Lung (tissue), 12 donors: Measurements from ENCODE around the gene SETBP1. TPM values are rescaled to one million over a fixed set of nuclear protein-coding genes. Genes with fewer than 3 reads are reported as not detected.

Experiments
- ATAC-seq: fragments of 200-7000 bp; cut with Tn5 transposase; one replicate; pipeline ENCODE4 v1.9.1; 2020; ENCODE audit warnings: moderate number of reproducible peaks; ENCODE audit not compliant: insufficient read depth, low FRiP score
- DNase-seq, 3 donors: peaks; one replicate each; pipeline ENCODE4 v3.0.0-alpha.2; 2013 to 2017
- H3K27ac ChIP-seq, 2 donors: one replicate each; pipeline ENCODE4 v1.5.1; 2013; ENCODE audit warnings: mild to moderate bottlenecking in 2 of 2, moderate library complexity in 2 of 2, control low read depth in 1 of 2, inconsistent platforms in 1 of 2, low read depth in 1 of 2, low read length in 1 of 2
- H3K27me3 ChIP-seq, 3 donors: one replicate each; pipeline ENCODE4 v1.5.1; 2013; ENCODE audit warnings: low read length in 2 of 3; ENCODE audit not compliant: control insufficient read depth in 3 of 3, insufficient read depth in 3 of 3
- H3K36me3 ChIP-seq, 4 donors: one replicate each; pipeline ENCODE4 v1.5.1; 2013; ENCODE audit warnings: low read length in 4 of 4, mild to moderate bottlenecking in 1 of 4, moderate library complexity in 1 of 4; ENCODE audit not compliant: control insufficient read depth in 4 of 4, insufficient read depth in 4 of 4
- H3K4me1 ChIP-seq, 5 donors: one replicate each; pipeline ENCODE4 v1.5.1; 2013; ENCODE audit warnings: low read length in 5 of 5, mild to moderate bottlenecking in 2 of 5, moderate library complexity in 1 of 5; ENCODE audit not compliant: control insufficient read depth in 5 of 5, insufficient read depth in 5 of 5
- H3K4me3 ChIP-seq: one replicate; pipeline ENCODE4 v1.5.1; 2013; ENCODE audit warnings: mild to moderate bottlenecking, control low read depth, moderate library complexity
- H3K9ac ChIP-seq, 2 donors: one replicate each; pipeline ENCODE4 v1.5.1; 2013; ENCODE audit warnings: low read length in 2 of 2, control low read depth in 1 of 2; ENCODE audit not compliant: insufficient read depth in 1 of 2
- H3K9me3 ChIP-seq, 4 donors: one replicate each; pipeline ENCODE4 v1.5.1; 2013; ENCODE audit warnings: low read length in 3 of 4, mild to moderate bottlenecking in 1 of 4, moderate library complexity in 1 of 4; ENCODE audit not compliant: control insufficient read depth in 4 of 4, insufficient read depth in 3 of 4
- CTCF ChIP-seq: IDR thresholded peaks from 2 replicates; pipeline ENCODE4 v1.5.1; 2012; ENCODE audit warnings: mild to moderate bottlenecking; ENCODE audit errors: control extremely low read depth, extremely low read depth
- WGBS, 2 donors: extraction: QIAGEN DNeasy Blood & Tissue Kit; methylation state at CpG; one replicate each; pipeline ENCODE4 v1.1.7; 2013; 5-methylcytosine and 5-hydroxymethylcytosine counted together
- polyA plus RNA-seq, 2 donors: library from polyadenylated mRNA; stranded (reverse); fragments of 200-250 nt; gene quantifications; one replicate each; pipeline ENCODE4 v1.2.1, GENCODE V29; 2013
- total RNA-seq, 2 donors: library from RNA; depleted of rRNA in 1 of 2; stranded (reverse); fragments of >200 nt in 1 of 2; gene quantifications; one replicate each; pipeline ENCODE4 v1.2.1, GENCODE V29; 2014 to 2021
- donor health status: control.
- donor health status: control.
- donor health status: Bipolar disorder and iron deficiency.
- donor health status: healthy.
- donor health status: DM: yes; HTN: yes; CAD: no.

SETBP1 gene
- total and polyA plus RNA-seq, 4 donors: 1.6 to 43.8 (median 16.6) TPM

DNA sequence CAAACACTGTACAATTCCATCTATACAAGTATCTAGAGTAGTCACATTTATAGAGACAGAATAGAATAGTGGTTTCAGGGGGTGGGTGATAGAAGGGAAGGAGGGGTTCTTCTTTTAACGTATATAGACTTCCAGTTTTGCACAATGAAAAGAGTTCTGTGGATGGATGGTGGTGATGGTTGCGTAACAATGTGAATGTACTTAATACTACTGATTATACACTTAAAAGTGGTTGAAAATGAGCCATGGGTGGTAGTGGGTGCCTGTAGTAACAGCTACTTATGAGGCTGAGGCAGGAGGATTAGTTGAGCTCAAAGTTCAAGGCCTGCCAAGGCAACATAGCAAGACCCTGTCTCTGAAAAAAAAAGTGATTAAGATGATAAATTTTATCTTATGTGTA, 85.8 kb downstream of the SETBP1 start:
- no peak for DNase-seq
- no peak overlapping the region for H3K4me3 ChIP-seq
- H3K9me3 ChIP-seq: no peaks in the 10 kb centered on the region
- peaks cover 0 to 2% (median 0%) of the 10 kb centered on the region in 4 donors for H3K36me3 ChIP-seq
- no peak for TF ChIP-seq CTCF
- H3K27ac ChIP-seq: no peak overlapping the region
- peaks cover 0 to 5% (median 2%) of the 10 kb centered on the region in 5 donors for H3K4me1 ChIP-seq
- no peak overlapping the region for H3K9ac ChIP-seq
- WGBS, 2 donors: 60 to 74% methylated on average over 2 of the region's 2 CpGs
- no peaks in the 10 kb centered on the region for H3K27me3 ChIP-seq
- ATAC-seq: no peak

- 95 to 96% methylated on average over 4 of the region's 4 CpGs for WGBS, 2 donors
- H3K27me3 ChIP-seq: no peaks in the 10 kb centered on the region
- peaks cover 0 to 8% (median 4%) of the 10 kb centered on the region in 5 donors for H3K4me1 ChIP-seq
- H3K9me3 ChIP-seq: no peaks in the 10 kb centered on the region
- H3K27ac ChIP-seq: no peak overlapping the region
- no peak overlapping the region for H3K4me3 ChIP-seq
- TF ChIP-seq CTCF: no peak
- peaks cover 0 to 2% (median 0%) of the 10 kb centered on the region in 4 donors for H3K36me3 ChIP-seq
- ATAC-seq (no peak), DNase-seq (no peak)
- no peak overlapping the region for H3K9ac ChIP-seq
Measured at GRCh38 chr18:44767807-44768206, 87.1 kb downstream of the SETBP1 start.

- no peak for TF ChIP-seq CTCF
- H3K36me3 ChIP-seq: peaks cover 0 to 2% (median 0%) of the 10 kb centered on the region in 4 donors
- no peak overlapping the region for H3K27ac ChIP-seq
- H3K9ac ChIP-seq: no peak overlapping the region
- H3K4me3 ChIP-seq: no peak overlapping the region
- DNase-seq: no peak
- ATAC-seq: no peak
- WGBS, 2 donors: 97% methylated on average over 2 of the region's 2 CpGs
- peaks cover 0 to 8% (median 0%) of the 10 kb centered on the region in 5 donors for H3K4me1 ChIP-seq
- H3K9me3 ChIP-seq: no peaks in the 10 kb centered on the region
- no peaks in the 10 kb centered on the region for H3K27me3 ChIP-seq
Measured at GRCh38 chr18:44770641-44771040, 90.0 kb downstream of the SETBP1 start.

GRCh38 chr18:44771572-44771955, 90.9 kb downstream of the SETBP1 start:
- DNase-seq (no peak), ATAC-seq (no peak)
- H3K9ac ChIP-seq: no peak overlapping the region
- no peak overlapping the region for H3K4me3 ChIP-seq
- H3K9me3 ChIP-seq: no peaks in the 10 kb centered on the region
- H3K36me3 ChIP-seq: no peaks in the 10 kb centered on the region
- peaks cover 0 to 8% (median 0%) of the 10 kb centered on the region in 5 donors for H3K4me1 ChIP-seq
- no peaks in the 10 kb centered on the region for H3K27me3 ChIP-seq
- no peak for TF ChIP-seq CTCF
- 69 to 73% methylated on average over 5 of the region's 5 CpGs for WGBS, 2 donors
- H3K27ac ChIP-seq: peak overlapping the region in 1 of 2 donors; percentile 17
